HepG2 (cell line): ENCODE measurements around the gene ATP11A. TPM values are rescaled to one million over a fixed set of nuclear protein-coding genes. Genes with fewer than 3 reads are reported as not detected.

ENCODE experiments used
- ATAC-seq: fragments of 200-7000 bp; cut with Tn5 transposase; 3 replicates; pipeline ENCODE4 v1.9.1; 2020; ENCODE audit warnings: mild to moderate bottlenecking, moderate library complexity
- BruUV-seq: library from RNA; stranded (reverse); fragments of 400-500 nt; replicated peaks from 2 replicates; lab custom pipeline; 2021; lab: Mats Ljungman, UMichigan
- CTCF ChIA-PET: fragments of 300-600 bp; formaldehyde crosslinking; extraction: SDS; loops from one replicate; lab custom pipeline; 2021; ENCODE audit warnings: low total read pairs, inconsistent platforms, low intra/inter-chr PET ratio; lab: Yijun Ruan, JAX
- POLR2A ChIA-PET: fragments of 350-600 bp; sonication (Branson Sonifier 250); formaldehyde crosslinking; loops from one replicate; lab custom pipeline; 2020; ENCODE audit warnings: antibody characterized with exemption, inconsistent platforms; lab: Yijun Ruan, JAX
- DNase-seq: peaks from one replicate; pipeline ENCODE4 v3.0.0-alpha.2; 2015; ENCODE audit warnings: low spot score
- FAIRE-seq: peaks from 3 replicates; lab custom pipeline; 2011; peaks lifted over from hg19 to GRCh38; lab: Jason Lieb, UNC
- H2AFZ ChIP-seq: one replicate; pipeline ENCODE4 v1.6.1; 2011; ENCODE audit warnings: low read length, inconsistent platforms
- H3K27ac ChIP-seq: fragments of 300-600 bp; 3 replicates; pipeline ENCODE4 v1.8.0; 2011; ENCODE audit warnings: mixed run types, mild to moderate bottlenecking, mixed read lengths, low read length, inconsistent platforms; ENCODE audit not compliant: insufficient read depth; ENCODE audit errors: extremely low read length
- H3K27me3 ChIP-seq, 2 experiments: fragments of 200-600 bp in 1 of 2; 2 replicates in 1 of 2; 3 replicates in 1 of 2; pipeline versions ENCODE4 v1.6.0 to v1.8.0; 2011; ENCODE audit warnings: low read length in 2 of 2, mild to moderate bottlenecking in 2 of 2, moderate library complexity in 2 of 2, inconsistent platforms in 1 of 2; ENCODE audit not compliant: insufficient read depth in 2 of 2, control insufficient read depth in 1 of 2
- H3K36me3 ChIP-seq, 2 experiments: fragments of 200-600 bp in 1 of 2; replicated peaks in 1 of 2; 2 replicates in 1 of 2; 3 replicates in 1 of 2; pipeline versions ENCODE4 v1.5.1 to v1.8.0; 2011; ENCODE audit warnings: low read length in 2 of 2, inconsistent platforms in 1 of 2; ENCODE audit not compliant: insufficient read depth in 2 of 2, control insufficient read depth in 1 of 2
- H3K4me1 ChIP-seq: 2 replicates; pipeline ENCODE4 v1.5.1; 2012; ENCODE audit warnings: low read length, inconsistent platforms; ENCODE audit not compliant: insufficient read depth
- H3K4me2 ChIP-seq: 2 replicates; pipeline ENCODE4 v1.6.0; 2011; ENCODE audit warnings: low read depth, low read length, inconsistent platforms
- H3K4me3 ChIP-seq, 3 experiments: fragments of 200-600 bp in 1 of 3; sonication (generic), shearing (Covaris generic) in 1 of 3; replicated peaks in 1 of 3; 2 replicates each; pipeline ENCODE4 v1.5.1; 2011 to 2016; ENCODE audit warnings: low read length in 3 of 3, inconsistent platforms in 2 of 3, low read depth in 2 of 3, mild to moderate bottlenecking in 2 of 3, control low read depth in 1 of 3, mixed read lengths in 1 of 3; ENCODE audit not compliant: insufficient read depth in 1 of 3
- H3K79me2 ChIP-seq: one replicate; pipeline ENCODE4 v1.6.1; 2011; ENCODE audit warnings: low read length, inconsistent platforms; ENCODE audit not compliant: insufficient read depth
- H3K9ac ChIP-seq: 2 replicates; pipeline ENCODE4 v1.6.0; 2011; ENCODE audit warnings: mild to moderate bottlenecking, low read depth, low read length, inconsistent platforms; ENCODE audit not compliant: insufficient read depth
- H3K9me3 ChIP-seq: 2 replicates; pipeline ENCODE4 v1.5.1; 2012; ENCODE audit warnings: mild to moderate bottlenecking, low read length
- H4K20me1 ChIP-seq: 2 replicates; pipeline ENCODE4 v1.6.0; 2011; ENCODE audit warnings: inconsistent platforms, mild to moderate bottlenecking, low read length, moderate library complexity; ENCODE audit not compliant: insufficient read depth
- AKNA ChIP-seq: sonication (generic); formaldehyde crosslinking; IDR thresholded peaks from 2 replicates; pipeline ENCODE4 v1.4.0; 2020; ENCODE audit warnings: missing genetic modification reagents, borderline replicate concordance
- DBP ChIP-seq: sonication (generic); formaldehyde crosslinking; IDR thresholded peaks from 2 replicates; pipeline ENCODE4 v1.4.0; 2020; ENCODE audit warnings: missing genetic modification reagents; ENCODE audit errors: not compliant biosample characterization
- KDM5B ChIP-seq: sonication (generic); formaldehyde crosslinking; IDR thresholded peaks from 2 replicates; pipeline ENCODE4 v1.4.0; 2020; ENCODE audit warnings: missing genetic modification reagents, mild to moderate bottlenecking, borderline replicate concordance
- SNAPC2 ChIP-seq: sonication (generic); formaldehyde crosslinking; IDR thresholded peaks from 2 replicates; pipeline ENCODE4 v1.8.1; 2022; ENCODE audit warnings: mild to moderate bottlenecking, missing genetic modification reagents
- SP4 ChIP-seq: sonication (generic); formaldehyde crosslinking; IDR thresholded peaks from 2 replicates; pipeline ENCODE4 v1.8.1; 2023; ENCODE audit warnings: mild to moderate bottlenecking, missing genetic modification reagents
- ZNF138 ChIP-seq: sonication (generic); formaldehyde crosslinking; IDR thresholded peaks from 2 replicates; pipeline ENCODE4 v1.5.0; 2020; ENCODE audit warnings: mild to moderate bottlenecking, low read depth, missing genetic modification reagents
- ZNF598 ChIP-seq: sonication (generic); formaldehyde crosslinking; IDR thresholded peaks from 2 replicates; pipeline ENCODE4 v1.5.1; 2020; ENCODE audit warnings: mild to moderate bottlenecking, missing genetic modification reagents, borderline replicate concordance
- WGBS: methylation state at CpG from one replicate; pipeline ENCODE4 v1.1.6; 2017; ENCODE audit warnings: low lambda C conversion rate; 5-methylcytosine and 5-hydroxymethylcytosine counted together
- in situ Hi-C: cut with HindIII; loops from 2 replicates; pipeline ENCODE4 v1.10.0; 2017; ENCODE audit warnings: low pct_unique_long_range_greater_than_20kb; ENCODE audit not compliant: extremely low pct_ligation_motif_present
- intact Hi-C: fragments of 100-400 bp; cut with micrococcal nuclease; formaldehyde crosslinking; loops from one replicate; pipeline ENCODE4 v1.10.0; 2022; ENCODE audit not compliant: unreplicated experiment
- polyA plus RNA-seq, 8 experiments: library from polyadenylated mRNA; depleted of rRNA in 3 of 8; stranded (reverse) in 7 of 8; unstranded in 1 of 8; fragments of >200 nt; fragmentation: Illumina TruSeq in 4 of 8; extraction: Trizol in 4 of 8; gene quantifications; 2 replicates each; pipeline versions ENCODE4 v1.2.1 to v1.2.3, GENCODE V29; 2011 to 2016; ENCODE audit warnings: low read depth in 4 of 8, missing spikeins in 1 of 8, mixed read lengths in 1 of 8; ENCODE audit not compliant: insufficient read depth in 1 of 8
- total RNA-seq, 5 experiments: library from RNA; depleted of rRNA; stranded (reverse); fragments of >200 nt; fragmentation: Illumina TruSeq; extraction: Trizol; gene quantifications; 2 replicates each; pipeline ENCODE4 v1.2.3, GENCODE V29; 2016; ENCODE audit warnings: low read depth in 1 of 5
- TF ChIP-seq, protein P1 (sequence below): sonication (generic); formaldehyde crosslinking; IDR thresholded peaks from 2 replicates; pipeline ENCODE4 v1.8.0; 2022; ENCODE audit warnings: mild to moderate bottlenecking, missing genetic modification reagents
- TF ChIP-seq, protein P2 (sequence below): sonication (generic); formaldehyde crosslinking; IDR thresholded peaks from 2 replicates; pipeline ENCODE4 v1.4.0; 2020; ENCODE audit warnings: missing genetic modification reagents

ATP11A gene
- total and polyA plus RNA-seq, 2 of the 13 experiments (the other 11 are each of a cell fraction or from before 2014, with no cell fraction given), result 18.4 to 20.1 TPM

GRCh38 chr13:112760435-112760834 lies 70.6 kb downstream of the ATP11A start:
- TF ChIP-seq, protein P1, sequence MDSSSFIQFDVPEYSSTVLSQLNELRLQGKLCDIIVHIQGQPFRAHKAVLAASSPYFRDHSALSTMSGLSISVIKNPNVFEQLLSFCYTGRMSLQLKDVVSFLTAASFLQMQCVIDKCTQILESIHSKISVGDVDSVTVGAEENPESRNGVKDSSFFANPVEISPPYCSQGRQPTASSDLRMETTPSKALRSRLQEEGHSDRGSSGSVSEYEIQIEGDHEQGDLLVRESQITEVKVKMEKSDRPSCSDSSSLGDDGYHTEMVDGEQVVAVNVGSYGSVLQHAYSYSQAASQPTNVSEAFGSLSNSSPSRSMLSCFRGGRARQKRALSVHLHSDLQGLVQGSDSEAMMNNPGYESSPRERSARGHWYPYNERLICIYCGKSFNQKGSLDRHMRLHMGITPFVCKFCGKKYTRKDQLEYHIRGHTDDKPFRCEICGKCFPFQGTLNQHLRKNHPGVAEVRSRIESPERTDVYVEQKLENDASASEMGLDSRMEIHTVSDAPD (CRISPR knock-in tag), result no peak
- TF ChIP-seq SNAPC2 (CRISPR knock-in tag) (no peak), KDM5B (CRISPR knock-in tag) (no peak), ZNF138 (CRISPR knock-in tag) (no peak)
- TF ChIP-seq, protein P2, sequence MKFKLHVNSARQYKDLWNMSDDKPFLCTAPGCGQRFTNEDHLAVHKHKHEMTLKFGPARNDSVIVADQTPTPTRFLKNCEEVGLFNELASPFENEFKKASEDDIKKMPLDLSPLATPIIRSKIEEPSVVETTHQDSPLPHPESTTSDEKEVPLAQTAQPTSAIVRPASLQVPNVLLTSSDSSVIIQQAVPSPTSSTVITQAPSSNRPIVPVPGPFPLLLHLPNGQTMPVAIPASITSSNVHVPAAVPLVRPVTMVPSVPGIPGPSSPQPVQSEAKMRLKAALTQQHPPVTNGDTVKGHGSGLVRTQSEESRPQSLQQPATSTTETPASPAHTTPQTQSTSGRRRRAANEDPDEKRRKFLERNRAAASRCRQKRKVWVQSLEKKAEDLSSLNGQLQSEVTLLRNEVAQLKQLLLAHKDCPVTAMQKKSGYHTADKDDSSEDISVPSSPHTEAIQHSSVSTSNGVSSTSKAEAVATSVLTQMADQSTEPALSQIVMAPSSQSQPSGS, result no peak
- Histone ChIP-seq H3K9ac (no peak overlapping the region), H3K36me3 (peaks cover 11 to 22% of the 10 kb centered on the region in 2 experiments; a peak in 4 of 5 replicates), H3K4me2 (no peak overlapping the region), H3K4me1 (peaks cover 59% of the 10 kb centered on the region), H2AFZ (no peak overlapping the region), H3K27ac (no peak overlapping the region), H3K27me3 (no peaks in the 10 kb centered on the region), H4K20me1 (peaks cover 28% of the 10 kb centered on the region), H3K4me3 (no peak overlapping the region), H3K79me2 (peaks cover 75% of the 10 kb centered on the region), H3K9me3 (no peaks in the 10 kb centered on the region)
- FAIRE-seq (no peak), DNase-seq (no peak), ATAC-seq (no peak)
- intact Hi-C loops, result no loop called here
- in situ Hi-C loops, result no loop called here
- POLR2A ChIA-PET, result no interaction called here
- BruUV-seq, result no TSS peak
- CTCF ChIA-PET, result no interaction called here
- WGBS, result 93% methylated on average over 3 of the region's 3 CpGs

GRCh38 chr13:112760931-112761330 lies 71.1 kb downstream of the ATP11A start:
- CTCF ChIA-PET, result no interaction called here
- H3K79me2 ChIP-seq, result peaks cover 76% of the 10 kb centered on the region
- H3K4me1 ChIP-seq, result peaks cover 54% of the 10 kb centered on the region
- H3K36me3 ChIP-seq, result peaks cover 11 to 26% of the 10 kb centered on the region in 2 experiments; a peak in 4 of 5 replicates
- H3K9ac ChIP-seq, result no peak overlapping the region
- H3K27ac ChIP-seq, result no peak overlapping the region
- H2AFZ ChIP-seq, result no peak overlapping the region
- no peaks in the 10 kb centered on the region for H3K9me3 ChIP-seq
- ATAC-seq (no peak), DNase-seq (no peak), FAIRE-seq (no peak)
- H3K4me2 ChIP-seq, result no peak overlapping the region
- no peaks in the 10 kb centered on the region for H3K27me3 ChIP-seq
- H3K4me3 ChIP-seq, result no peak overlapping the region
- intact Hi-C loops (no loop called here), in situ Hi-C loops (no loop called here)
- no TSS peak for BruUV-seq
- POLR2A ChIA-PET, result no interaction called here
- peaks cover 32% of the 10 kb centered on the region for H4K20me1 ChIP-seq
- 93% methylated on average over 15 of the region's 15 CpGs for WGBS
- no peak for TF ChIP-seq ZNF598 (CRISPR knock-in tag)
- TF ChIP-seq DBP (CRISPR knock-in tag), result no peak
- no peak for TF ChIP-seq AKNA (CRISPR knock-in tag)
- no peak for TF ChIP-seq SP4 (CRISPR knock-in tag)
